HFF-Myc (cell line): ENCODE data around the gene JAZF1.
A peak's percentile ranks its signal among the peaks of the same experiment; 100 is the strongest.

Experiments used
- DNase-seq: peaks from one replicate; pipeline ENCODE4 v3.0.0-alpha.2; 2011; ENCODE audit warnings: low read depth; ENCODE audit errors: extremely low read depth
- H3K4me3 ChIP-seq: replicated peaks from 2 replicates; pipeline ENCODE4 v1.5.1; 2011; ENCODE audit warnings: low read depth, mild to moderate bottlenecking, control low read depth, low read length
- TF ChIP-seq, protein P1 (sequence below): IDR thresholded peaks from 2 replicates; pipeline ENCODE4 v1.5.1; 2012; ENCODE audit warnings: mild to moderate bottlenecking, low read depth, low read length, control low read depth; ENCODE audit errors: missing control alignments

The JAZF1 gene

DNA sequence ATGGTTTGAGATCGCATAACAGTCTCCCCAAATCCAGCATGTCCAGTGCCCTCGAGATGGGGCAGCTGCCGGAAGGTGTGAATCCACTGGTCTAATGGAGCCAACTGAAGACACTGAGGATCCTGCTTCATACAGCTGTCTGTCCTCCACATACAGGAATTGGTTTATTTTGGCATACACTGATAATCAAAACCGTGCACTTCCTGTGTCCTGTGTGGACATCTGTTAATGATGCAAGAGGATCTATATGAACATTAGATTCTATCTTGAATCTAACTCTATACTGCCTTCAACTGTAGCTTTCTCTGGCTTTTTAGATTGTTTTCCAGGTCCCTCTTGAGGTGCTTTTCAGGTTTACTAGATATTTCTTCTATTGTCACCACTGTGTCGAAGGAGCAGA is 3.0 kb upstream of the JAZF1 start:
- no peak overlapping the region for H3K4me3 ChIP-seq
- DNase-seq, result no peak
- TF ChIP-seq, protein P1, sequence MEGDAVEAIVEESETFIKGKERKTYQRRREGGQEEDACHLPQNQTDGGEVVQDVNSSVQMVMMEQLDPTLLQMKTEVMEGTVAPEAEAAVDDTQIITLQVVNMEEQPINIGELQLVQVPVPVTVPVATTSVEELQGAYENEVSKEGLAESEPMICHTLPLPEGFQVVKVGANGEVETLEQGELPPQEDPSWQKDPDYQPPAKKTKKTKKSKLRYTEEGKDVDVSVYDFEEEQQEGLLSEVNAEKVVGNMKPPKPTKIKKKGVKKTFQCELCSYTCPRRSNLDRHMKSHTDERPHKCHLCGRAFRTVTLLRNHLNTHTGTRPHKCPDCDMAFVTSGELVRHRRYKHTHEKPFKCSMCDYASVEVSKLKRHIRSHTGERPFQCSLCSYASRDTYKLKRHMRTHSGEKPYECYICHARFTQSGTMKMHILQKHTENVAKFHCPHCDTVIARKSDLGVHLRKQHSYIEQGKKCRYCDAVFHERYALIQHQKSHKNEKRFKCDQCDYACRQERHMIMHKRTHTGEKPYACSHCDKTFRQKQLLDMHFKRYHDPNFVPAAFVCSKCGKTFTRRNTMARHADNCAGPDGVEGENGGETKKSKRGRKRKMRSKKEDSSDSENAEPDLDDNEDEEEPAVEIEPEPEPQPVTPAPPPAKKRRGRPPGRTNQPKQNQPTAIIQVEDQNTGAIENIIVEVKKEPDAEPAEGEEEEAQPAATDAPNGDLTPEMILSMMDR, result no peak

DNA sequence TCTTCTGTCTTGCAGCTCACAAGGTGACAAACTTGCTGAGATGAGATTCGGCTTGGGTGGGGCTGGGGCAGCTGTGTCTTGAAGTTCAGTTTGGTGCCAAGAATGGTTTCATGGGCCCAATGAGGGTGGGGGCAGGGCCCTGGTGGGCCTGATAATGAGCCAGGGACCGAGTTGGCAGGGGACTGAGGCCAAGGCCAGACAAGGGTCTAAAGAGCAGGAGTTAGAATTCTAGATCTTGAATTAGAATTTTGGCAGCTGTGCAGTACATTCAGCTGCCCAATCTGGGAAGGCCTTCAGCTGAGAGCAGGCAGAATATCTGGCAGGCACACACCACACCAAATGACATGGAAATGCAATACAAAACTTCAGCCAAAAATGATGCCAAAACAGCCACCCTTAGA is 1.5 kb upstream of the JAZF1 start:
- no peak for DNase-seq
- no peak overlapping the region for H3K4me3 ChIP-seq
- TF ChIP-seq, protein P1, result no peak

DNA sequence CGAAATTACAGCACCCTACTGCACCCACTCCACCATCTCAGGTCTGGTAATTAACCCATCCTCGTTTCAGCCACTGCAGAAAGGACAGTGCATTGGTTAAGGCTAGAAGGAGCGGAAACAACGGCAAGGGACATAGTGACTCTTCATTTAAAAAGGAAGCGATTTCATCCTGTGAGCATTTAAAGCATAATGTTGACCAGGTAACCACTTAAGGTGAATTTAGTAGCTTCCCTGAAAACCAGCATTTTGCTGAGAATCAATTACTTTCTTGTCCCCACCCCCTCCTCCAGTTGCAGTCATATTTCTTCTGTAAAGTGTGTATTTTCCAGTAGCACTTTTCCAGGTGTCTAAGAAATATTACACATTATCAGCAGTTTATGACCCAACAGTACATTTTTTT is 821 bp upstream of the JAZF1 start:
- DNase-seq, result no peak
- TF ChIP-seq, protein P1, result no peak
- H3K4me3 ChIP-seq, result no peak overlapping the region; the same call in 1 of the 2 replicates

DNA sequence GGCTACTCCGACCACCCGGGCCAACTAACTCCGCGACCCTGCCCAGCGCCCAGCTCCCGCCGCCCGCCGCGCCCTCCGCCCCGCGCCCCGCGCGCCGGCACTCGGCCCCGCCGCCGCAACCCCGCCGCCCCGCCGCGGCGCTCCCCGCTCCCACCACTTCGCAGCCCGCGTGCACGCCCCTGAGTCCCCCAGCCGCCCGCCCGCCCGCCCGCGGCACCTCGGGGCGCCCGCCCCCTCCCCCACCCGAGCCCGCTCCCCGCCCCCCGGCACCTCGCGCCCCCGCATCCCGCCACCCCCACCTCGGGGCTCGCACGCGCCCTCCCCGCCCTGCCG is 598 bp downstream of the JAZF1 start:
- no peak for DNase-seq
- TF ChIP-seq, protein P1, result no peak
- H3K4me3 ChIP-seq, result peak overlapping the region; percentile 60

DNA sequence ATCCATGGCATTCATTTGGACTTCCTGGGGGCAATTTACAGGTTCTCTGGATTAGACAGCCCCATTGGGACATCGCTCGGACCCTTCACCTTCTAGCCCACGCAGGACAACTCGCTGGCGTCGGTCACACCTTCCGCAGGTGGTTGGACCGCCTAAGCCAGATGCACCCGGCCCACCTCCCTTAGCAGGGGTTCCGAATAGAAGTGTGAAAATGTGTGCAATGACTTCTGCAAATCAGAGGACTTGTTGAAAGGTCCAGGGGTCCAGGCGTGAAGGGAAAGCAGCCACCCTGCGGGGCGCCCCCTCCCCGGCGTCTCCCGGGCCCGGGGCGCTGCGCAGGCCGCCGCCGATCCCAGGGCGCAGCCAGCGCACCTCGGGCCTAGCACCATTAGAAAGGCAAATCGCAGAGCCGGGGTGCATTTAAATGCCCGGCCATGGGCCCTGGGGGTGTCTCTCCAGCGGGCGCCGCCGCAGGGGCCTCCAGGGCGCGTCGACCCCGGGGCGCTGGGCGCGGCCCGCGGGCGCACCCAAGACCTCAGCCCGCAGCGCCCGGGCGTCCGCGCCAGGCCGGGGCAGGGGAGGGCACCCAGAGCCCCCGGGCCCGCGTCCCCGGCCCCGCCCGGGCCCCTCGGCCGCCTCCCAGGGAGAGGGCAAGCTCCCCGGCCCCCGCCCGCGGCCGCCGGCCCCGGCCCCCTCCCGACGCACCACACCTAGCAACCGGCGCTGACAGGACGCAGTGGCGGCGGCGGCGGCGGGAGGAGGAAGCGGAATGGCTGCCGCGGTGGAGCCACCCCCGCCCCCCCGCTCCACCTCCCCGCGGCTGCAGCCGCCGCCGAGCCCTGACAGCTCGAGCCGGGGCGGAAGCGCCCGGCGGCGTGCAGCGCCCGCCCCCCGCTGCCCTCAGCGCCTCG is 1.2 kb downstream of the JAZF1 start:
- TF ChIP-seq, protein P1, result no peak
- H3K4me3 ChIP-seq, result peak overlapping the region; percentile 60
- DNase-seq, result no peak

DNA sequence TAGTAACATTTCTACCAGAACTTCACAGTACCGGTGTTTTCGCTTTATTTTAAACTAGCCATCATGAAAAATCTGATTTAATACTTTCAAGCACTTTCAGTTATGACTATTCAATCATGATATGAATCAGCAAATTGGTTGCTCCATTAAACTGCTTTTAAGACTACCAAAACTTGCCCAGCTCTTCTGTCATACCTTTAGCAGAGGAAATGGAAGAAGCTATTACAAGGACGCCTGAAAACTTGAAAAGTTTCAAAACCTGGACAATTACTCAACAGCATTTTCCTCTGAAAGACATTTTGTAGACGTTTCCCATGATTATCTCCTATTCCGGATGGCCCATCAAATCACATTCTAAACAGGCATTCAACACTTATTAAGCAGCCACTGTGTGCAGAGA is 2.0 kb downstream of the JAZF1 start:
- TF ChIP-seq, protein P1, result no peak
- H3K4me3 ChIP-seq, result peak overlapping the region; percentile 60
- DNase-seq, result no peak

DNA sequence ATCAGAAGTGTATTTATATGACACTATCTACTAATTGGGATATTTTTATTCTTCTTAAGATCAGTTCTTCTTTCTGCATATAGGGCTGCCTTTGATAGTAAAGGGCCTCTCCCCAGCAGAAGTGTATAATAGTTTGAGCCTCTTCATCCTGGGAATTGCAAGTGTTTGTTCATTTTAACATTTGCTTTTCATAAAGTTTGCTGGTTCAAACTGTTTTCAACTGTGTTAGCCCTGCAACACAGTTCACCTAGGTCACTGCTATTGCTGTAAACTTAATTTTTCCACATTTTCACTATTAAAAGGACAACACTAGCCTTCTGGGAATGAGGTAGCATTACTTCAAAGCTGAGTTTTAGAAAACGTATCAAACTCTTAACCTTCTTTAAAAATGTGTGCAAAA is 2.8 kb downstream of the JAZF1 start:
- TF ChIP-seq, protein P1, result no peak
- DNase-seq, result no peak
- no peak overlapping the region for H3K4me3 ChIP-seq
